DND-41 (cell line): ENCODE results near the gene RNF175.

Experiments used
- ATAC-seq: fragments of 200-7000 bp; cut with Tn5 transposase; 3 replicates; pipeline ENCODE4 v1.9.1; 2021; ENCODE audit warnings: low read depth; ENCODE audit not compliant: insufficient read depth
- DNase-seq: peaks from one replicate; pipeline ENCODE4 v3.0.0-alpha.2; 2020
- H2AFZ ChIP-seq: 2 replicates; pipeline ENCODE4 v1.6.0; 2012; ENCODE audit warnings: low read depth, low read length
- H3K27ac ChIP-seq: 2 replicates; pipeline ENCODE4 v1.5.1; 2012; ENCODE audit warnings: low read length, inconsistent platforms
- H3K27me3 ChIP-seq: fragments of 200-600 bp; sonication (generic); 2 replicates; pipeline ENCODE4 v1.6.0; 2012; ENCODE audit warnings: low read length, mild to moderate bottlenecking, inconsistent platforms; ENCODE audit not compliant: insufficient read depth, poor library complexity
- H3K36me3 ChIP-seq: 2 replicates; pipeline ENCODE4 v1.5.1; 2012; ENCODE audit warnings: low read length, inconsistent platforms; ENCODE audit not compliant: insufficient read depth
- H3K4me1 ChIP-seq: 2 replicates; pipeline ENCODE4 v1.5.1; 2012; ENCODE audit warnings: mild to moderate bottlenecking, low read length; ENCODE audit not compliant: insufficient read depth
- H3K4me2 ChIP-seq: 2 replicates; pipeline ENCODE4 v1.6.0; 2012; ENCODE audit warnings: mild to moderate bottlenecking, moderate library complexity, low read length, inconsistent platforms; ENCODE audit not compliant: insufficient read depth
- H3K4me3 ChIP-seq, 2 experiments: fragments of 200-600 bp in 1 of 2; shearing (Covaris generic) in 1 of 2; 2 replicates each; pipeline ENCODE4 v1.5.1; 2012 to 2016; ENCODE audit warnings: inconsistent platforms in 2 of 2, low read length in 2 of 2, mild to moderate bottlenecking in 2 of 2, low read depth in 1 of 2, moderate library complexity in 1 of 2
- H3K79me2 ChIP-seq: 2 replicates; pipeline ENCODE4 v1.6.0; 2012; ENCODE audit warnings: low read length, inconsistent platforms; ENCODE audit not compliant: insufficient read depth
- H3K9ac ChIP-seq: 2 replicates; pipeline ENCODE4 v1.6.0; 2012; ENCODE audit warnings: low read depth, mild to moderate bottlenecking, inconsistent platforms, low read length, moderate library complexity
- H3K9me3 ChIP-seq: 2 replicates; pipeline ENCODE4 v1.5.1; 2012; ENCODE audit warnings: low read length, moderate library complexity, mild to moderate bottlenecking, inconsistent platforms; ENCODE audit not compliant: insufficient read depth, severe bottlenecking
- H4K20me1 ChIP-seq: 2 replicates; pipeline ENCODE4 v1.6.0; 2012; ENCODE audit warnings: low read length; ENCODE audit not compliant: insufficient read depth
- EZH2 ChIP-seq: IDR thresholded peaks from 3 replicates; pipeline ENCODE4 v1.6.1; 2012; ENCODE audit warnings: borderline replicate concordance, low read depth, mild to moderate bottlenecking, moderate library complexity, low read length, inconsistent platforms; ENCODE audit not compliant: severe bottlenecking
- TF ChIP-seq, protein P1 (sequence below): IDR thresholded peaks from 2 replicates; pipeline ENCODE4 v1.5.1; 2012; ENCODE audit warnings: borderline replicate concordance, low read length, moderate library complexity, mild to moderate bottlenecking; ENCODE audit not compliant: poor library complexity, severe bottlenecking; ENCODE audit errors: extremely low read depth

The RNF175 gene

DNA sequence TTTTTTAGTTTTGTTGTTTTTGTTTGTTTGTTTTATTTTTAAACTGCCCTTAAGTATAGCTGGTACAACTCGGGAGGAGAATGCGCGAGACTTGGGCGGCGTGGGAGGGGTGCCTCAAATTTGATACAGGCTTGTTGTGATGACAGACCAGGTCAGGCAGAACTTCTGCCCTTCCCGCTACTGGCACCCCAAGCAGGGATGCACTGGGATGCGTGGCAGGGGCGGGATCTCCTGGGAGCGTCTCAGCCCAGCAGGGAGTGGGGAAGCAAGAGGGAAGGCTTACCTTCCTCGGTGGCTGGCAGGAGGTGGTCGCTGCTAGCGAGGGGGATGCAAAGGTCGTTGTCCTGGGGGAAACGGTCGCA is 28.2 kb upstream of the RNF175 start:
- no peak for DNase-seq
- no peaks in the 10 kb centered on the region for H3K79me2 ChIP-seq
- H3K9ac ChIP-seq, result no peak overlapping the region
- no peak for ATAC-seq
- H3K4me1 ChIP-seq, result no peaks in the 10 kb centered on the region
- H3K4me2 ChIP-seq, result no peak overlapping the region
- H3K36me3 ChIP-seq, result no peaks in the 10 kb centered on the region
- no peak overlapping the region for H2AFZ ChIP-seq
- H3K27me3 ChIP-seq, result no peaks in the 10 kb centered on the region
- no peak overlapping the region for H3K27ac ChIP-seq
- TF ChIP-seq EZH2, result no peak
- TF ChIP-seq, protein P1, sequence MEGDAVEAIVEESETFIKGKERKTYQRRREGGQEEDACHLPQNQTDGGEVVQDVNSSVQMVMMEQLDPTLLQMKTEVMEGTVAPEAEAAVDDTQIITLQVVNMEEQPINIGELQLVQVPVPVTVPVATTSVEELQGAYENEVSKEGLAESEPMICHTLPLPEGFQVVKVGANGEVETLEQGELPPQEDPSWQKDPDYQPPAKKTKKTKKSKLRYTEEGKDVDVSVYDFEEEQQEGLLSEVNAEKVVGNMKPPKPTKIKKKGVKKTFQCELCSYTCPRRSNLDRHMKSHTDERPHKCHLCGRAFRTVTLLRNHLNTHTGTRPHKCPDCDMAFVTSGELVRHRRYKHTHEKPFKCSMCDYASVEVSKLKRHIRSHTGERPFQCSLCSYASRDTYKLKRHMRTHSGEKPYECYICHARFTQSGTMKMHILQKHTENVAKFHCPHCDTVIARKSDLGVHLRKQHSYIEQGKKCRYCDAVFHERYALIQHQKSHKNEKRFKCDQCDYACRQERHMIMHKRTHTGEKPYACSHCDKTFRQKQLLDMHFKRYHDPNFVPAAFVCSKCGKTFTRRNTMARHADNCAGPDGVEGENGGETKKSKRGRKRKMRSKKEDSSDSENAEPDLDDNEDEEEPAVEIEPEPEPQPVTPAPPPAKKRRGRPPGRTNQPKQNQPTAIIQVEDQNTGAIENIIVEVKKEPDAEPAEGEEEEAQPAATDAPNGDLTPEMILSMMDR, result no peak
- H4K20me1 ChIP-seq, result no peaks in the 10 kb centered on the region
- no peak overlapping the region for H3K4me3 ChIP-seq
- no peaks in the 10 kb centered on the region for H3K9me3 ChIP-seq

DNA sequence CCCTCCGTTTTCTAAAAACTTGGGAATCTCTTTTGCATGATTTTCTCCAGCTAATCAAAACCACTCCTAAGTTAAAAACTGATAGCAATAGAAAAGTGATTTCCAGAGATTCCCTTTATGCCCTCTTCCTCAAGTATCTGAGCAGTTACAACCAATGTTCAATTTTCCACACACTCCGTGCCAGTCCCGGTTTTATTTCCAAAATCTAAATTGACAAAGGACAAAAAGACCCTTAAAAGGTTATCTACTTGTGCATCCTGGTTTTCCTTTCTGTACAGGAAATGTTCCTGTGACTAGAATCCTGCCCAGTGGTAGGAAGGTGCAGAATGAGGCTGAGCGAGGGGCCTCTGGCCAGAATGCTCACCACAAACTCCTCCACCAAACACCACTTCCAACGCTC is 27.8 kb upstream of the RNF175 start:
- H3K27ac ChIP-seq, result no peak overlapping the region
- no peaks in the 10 kb centered on the region for H3K36me3 ChIP-seq
- no peaks in the 10 kb centered on the region for H3K27me3 ChIP-seq
- no peaks in the 10 kb centered on the region for H3K4me1 ChIP-seq
- H3K4me2 ChIP-seq, result no peak overlapping the region
- no peak overlapping the region for H2AFZ ChIP-seq
- ATAC-seq, result no peak
- H3K9ac ChIP-seq, result no peak overlapping the region
- H3K4me3 ChIP-seq, result no peak overlapping the region
- no peak for TF ChIP-seq EZH2
- TF ChIP-seq, protein P1, result no peak
- no peak for DNase-seq
- no peaks in the 10 kb centered on the region for H3K79me2 ChIP-seq
- H3K9me3 ChIP-seq, result no peaks in the 10 kb centered on the region
- no peaks in the 10 kb centered on the region for H4K20me1 ChIP-seq

GRCh38 chr4:153787061-153787560 is 27.3 kb upstream of the RNF175 start:
- Histone ChIP-seq H3K27ac (no peak overlapping the region), H3K9me3 (no peaks in the 10 kb centered on the region), H3K4me2 (no peak overlapping the region), H3K4me3 (no peak overlapping the region), H3K27me3 (no peaks in the 10 kb centered on the region), H4K20me1 (no peaks in the 10 kb centered on the region), H3K9ac (no peak overlapping the region), H3K4me1 (no peaks in the 10 kb centered on the region), H2AFZ (no peak overlapping the region), H3K79me2 (no peaks in the 10 kb centered on the region), H3K36me3 (no peaks in the 10 kb centered on the region)
- DNase-seq (no peak), ATAC-seq (no peak)
- no peak for TF ChIP-seq EZH2
- TF ChIP-seq, protein P1, result no peak
